HG02885 (cell line): Measurements from ENCODE around the gene PCDHA9.
"Not testable (repeated sequence)": the region's sequence is repeated elsewhere in the genome, so short reads cannot be mapped to it uniquely, and the experiment has no call there.

Source experiments
- ATAC-seq: cut with Tn5 transposase; IDR thresholded peaks from one replicate; pipeline ENCODE4 v1.9.1; 2021; ENCODE audit warnings: mild to moderate bottlenecking; ENCODE audit not compliant: unreplicated experiment, poor library complexity

Gene PCDHA9

DNA sequence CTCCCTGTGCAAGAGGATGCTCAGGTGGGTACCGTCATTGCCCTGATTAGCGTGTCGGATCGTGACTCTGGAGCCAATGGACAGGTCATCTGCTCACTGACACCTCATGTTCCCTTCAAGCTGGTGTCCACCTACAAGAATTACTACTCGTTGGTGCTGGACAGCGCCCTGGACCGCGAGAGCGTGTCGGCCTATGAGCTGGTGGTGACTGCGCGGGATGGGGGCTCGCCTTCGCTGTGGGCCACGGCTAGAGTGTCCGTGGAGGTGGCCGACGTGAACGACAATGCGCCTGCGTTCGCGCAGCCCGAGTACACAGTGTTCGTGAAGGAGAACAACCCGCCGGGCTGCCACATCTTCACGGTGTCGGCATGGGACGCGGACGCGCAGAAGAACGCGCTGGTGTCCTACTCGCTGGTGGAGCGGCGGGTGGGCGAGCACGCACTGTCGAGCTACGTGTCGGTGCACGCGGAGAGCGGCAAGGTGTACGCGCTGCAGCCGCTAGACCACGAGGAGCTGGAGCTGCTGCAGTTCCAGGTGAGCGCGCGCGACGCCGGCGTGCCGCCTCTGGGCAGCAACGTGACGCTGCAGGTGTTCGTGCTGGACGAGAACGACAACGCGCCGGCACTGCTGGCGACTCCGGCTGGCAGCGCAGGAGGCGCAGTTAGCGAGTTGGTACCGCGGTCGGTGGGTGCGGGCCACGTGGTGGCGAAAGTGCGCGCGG lies 28.5 kb downstream of the PCDHA9 start:
- ATAC-seq: not testable (repeated sequence)

- no peak for ATAC-seq
These were observed 29.0 kb downstream of the PCDHA9 start for GRCh38 chr5:140877262-140877581.

DNA sequence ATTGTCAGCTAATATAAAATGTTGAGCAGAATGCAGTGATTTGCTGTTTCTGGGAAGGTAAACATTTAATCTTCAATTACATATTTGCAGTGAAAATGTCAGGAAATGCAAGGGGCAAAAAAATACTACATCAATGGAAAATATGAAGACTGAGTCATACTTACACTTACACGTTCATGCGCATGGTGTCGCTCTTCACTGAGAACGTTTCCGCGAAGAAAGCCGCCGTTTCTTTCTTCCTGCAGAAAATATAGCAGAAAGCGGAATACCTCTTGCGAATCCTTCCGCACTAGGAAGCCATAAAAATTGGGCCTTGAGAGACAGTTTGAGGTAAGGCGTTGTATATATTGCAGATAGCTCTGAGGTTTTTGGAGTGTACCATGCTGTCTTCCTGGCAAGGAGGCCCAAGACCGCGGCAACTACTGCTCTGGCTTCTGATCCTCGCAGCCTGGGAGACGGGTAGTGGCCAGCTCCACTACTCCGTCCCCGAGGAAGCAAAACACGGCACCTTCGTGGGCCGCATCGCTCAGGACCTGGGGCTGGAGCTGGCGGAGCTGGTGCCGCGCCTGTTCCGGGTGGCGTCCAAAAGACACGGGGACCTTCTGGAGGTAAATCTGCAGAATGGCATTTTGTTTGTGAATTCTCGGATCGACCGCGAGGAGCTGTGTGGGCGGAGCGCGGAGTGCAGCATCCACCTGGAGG lies 33.9 kb downstream of the PCDHA9 start, which contains the start of gene PCDHA13:
Gene PCDHA13, plus strand, starts transcription at position 236 of the 702 bp plus-strand sequence. Its CDS starts 145 bp downstream, at position 381.
- no peak for ATAC-seq

- ATAC-seq: no peak
These were observed 34.4 kb downstream of the PCDHA9 start for GRCh38 chr5:140882591-140882899.

DNA sequence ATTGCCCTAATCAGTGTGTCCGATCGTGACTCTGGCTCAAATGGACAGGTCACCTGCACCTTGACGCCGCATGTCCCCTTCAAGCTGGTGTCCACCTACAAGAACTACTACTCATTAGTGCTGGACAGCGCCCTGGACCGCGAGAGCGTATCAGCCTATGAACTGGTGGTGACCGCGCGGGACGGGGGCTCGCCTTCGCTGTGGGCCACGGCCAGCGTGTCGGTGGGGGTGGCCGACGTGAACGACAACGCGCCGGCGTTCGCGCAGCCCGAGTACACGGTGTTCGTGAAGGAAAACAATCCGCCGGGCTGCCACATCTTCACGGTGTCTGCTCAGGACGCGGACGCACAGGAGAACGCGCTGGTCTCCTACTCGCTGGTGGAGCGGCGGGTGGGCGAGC lies 35.2 kb downstream of the PCDHA9 start:
- no peak for ATAC-seq

DNA sequence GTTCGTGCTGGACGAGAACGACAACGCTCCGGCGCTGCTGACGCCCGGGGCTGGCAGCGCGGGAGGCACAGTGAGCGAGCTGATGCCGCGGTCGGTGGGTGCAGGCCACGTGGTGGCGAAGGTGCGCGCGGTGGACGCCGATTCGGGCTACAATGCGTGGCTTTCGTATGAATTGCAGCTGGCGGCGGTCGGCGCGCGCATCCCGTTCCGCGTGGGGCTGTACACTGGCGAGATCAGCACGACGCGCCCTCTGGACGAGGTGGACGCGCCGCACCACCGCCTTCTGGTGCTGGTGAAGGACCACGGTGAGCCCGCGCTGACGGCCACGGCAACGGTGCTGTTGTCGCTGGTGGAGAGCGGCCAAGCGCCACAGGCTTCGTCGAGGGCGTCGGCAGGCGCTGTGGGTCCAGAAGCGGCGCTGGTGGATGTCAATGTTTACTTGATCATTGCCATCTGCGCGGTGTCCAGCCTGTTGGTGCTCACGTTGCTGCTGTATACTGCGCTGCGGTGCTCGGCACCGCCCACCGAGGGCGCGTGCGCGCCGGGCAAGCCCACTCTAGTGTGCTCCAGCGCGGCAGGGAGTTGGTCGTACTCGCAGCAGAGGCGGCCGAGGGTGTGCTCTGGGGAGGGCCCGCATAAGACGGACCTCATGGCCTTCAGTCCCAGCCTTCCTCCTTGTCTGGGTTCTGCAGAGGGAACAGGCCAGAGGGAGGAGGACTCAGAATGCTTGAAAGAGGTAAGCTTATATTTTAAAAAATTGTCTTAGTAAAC lies 35.9 kb downstream of the PCDHA9 start:
- ATAC-seq: no peak
